GM10248 (cell line): ENCODE data around the gene IGFBPL1.

Experiments
- CTCF ChIA-PET: fragments of 300-600 bp; sonication (Branson Sonifier 250); formaldehyde crosslinking; extraction: SDS; loops from one replicate; lab custom pipeline; 2021; ENCODE audit warnings: antibody characterized with exemption; lab: Yijun Ruan, JAX
- POLR2A ChIA-PET: fragments of 350-650 bp; sonication (Branson Sonifier 250); formaldehyde crosslinking; extraction: SDS; loops from one replicate; lab custom pipeline; 2020; ENCODE audit warnings: antibody characterized with exemption; lab: Yijun Ruan, JAX
- DNase-seq: peaks from one replicate; pipeline ENCODE4 v3.0.0; 2012; ENCODE audit errors: extremely low spot score
- CTCF ChIP-seq: IDR thresholded peaks from 2 replicates; pipeline ENCODE4 v1.5.1; 2012; ENCODE audit warnings: mild to moderate bottlenecking, low read depth; ENCODE audit errors: extremely low read depth, missing control alignments, control extremely low read depth

The IGFBPL1 gene

GRCh38 chr9:38417003-38417945 is 7.0 kb downstream of the IGFBPL1 start:
- peak; percentile 64 for TF ChIP-seq CTCF
- POLR2A ChIA-PET = no interaction called here
- CTCF ChIA-PET = interaction anchor here (0.7 to 5.4 kb wide), 16 partner anchors 10 to 394 kb away, joined by 3 to 38 read pairs (median 3); partner anchors contain the start of gene ALDH1B1
- DNase-seq = peak; percentile 52

GRCh38 chr9:38416461-38416860 is 7.8 kb downstream of the IGFBPL1 start:
- TF ChIP-seq CTCF = no peak
- CTCF ChIA-PET = interaction anchor here (0.7 to 5.4 kb wide), 13 partner anchors 10 to 394 kb away, joined by 3 to 38 read pairs (median 4); partner anchors contain the start of gene ALDH1B1
- DNase-seq = no peak
- POLR2A ChIA-PET = no interaction called here

GRCh38 chr9:38415856-38416255 is 8.4 kb downstream of the IGFBPL1 start:
- ChIA-PET CTCF (interaction anchor here (3.9 to 5.4 kb wide), 3 partner anchors 9 to 20 kb away, joined by 17 to 38 read pairs (median 26); no protein-coding TSS in a partner anchor), POLR2A (no interaction called here)
- no peak for DNase-seq
- TF ChIP-seq CTCF = no peak

- DNase-seq = no peak
- ChIA-PET CTCF (no interaction called here), POLR2A (no interaction called here)
- no peak for TF ChIP-seq CTCF
These were observed 10.1 kb downstream of the IGFBPL1 start for GRCh38 chr9:38414040-38414723.

- DNase-seq = no peak
- CTCF ChIA-PET = no interaction called here
- TF ChIP-seq CTCF = no peak
- POLR2A ChIA-PET = no interaction called here
These were observed 11.0 kb downstream of the IGFBPL1 start for GRCh38 chr9:38413283-38413682.

- CTCF ChIA-PET = no interaction called here
- DNase-seq = no peak
- POLR2A ChIA-PET = no interaction called here
- no peak for TF ChIP-seq CTCF
These were observed 11.5 kb downstream of the IGFBPL1 start for GRCh38 chr9:38412751-38413150.
